HG02885 (cell line): Measurements from ENCODE around the gene AUNIP.

Experiments used
- ATAC-seq: cut with Tn5 transposase; IDR thresholded peaks from one replicate; pipeline ENCODE4 v1.9.1; 2021; ENCODE audit warnings: mild to moderate bottlenecking; ENCODE audit not compliant: unreplicated experiment, poor library complexity

AUNIP gene

DNA sequence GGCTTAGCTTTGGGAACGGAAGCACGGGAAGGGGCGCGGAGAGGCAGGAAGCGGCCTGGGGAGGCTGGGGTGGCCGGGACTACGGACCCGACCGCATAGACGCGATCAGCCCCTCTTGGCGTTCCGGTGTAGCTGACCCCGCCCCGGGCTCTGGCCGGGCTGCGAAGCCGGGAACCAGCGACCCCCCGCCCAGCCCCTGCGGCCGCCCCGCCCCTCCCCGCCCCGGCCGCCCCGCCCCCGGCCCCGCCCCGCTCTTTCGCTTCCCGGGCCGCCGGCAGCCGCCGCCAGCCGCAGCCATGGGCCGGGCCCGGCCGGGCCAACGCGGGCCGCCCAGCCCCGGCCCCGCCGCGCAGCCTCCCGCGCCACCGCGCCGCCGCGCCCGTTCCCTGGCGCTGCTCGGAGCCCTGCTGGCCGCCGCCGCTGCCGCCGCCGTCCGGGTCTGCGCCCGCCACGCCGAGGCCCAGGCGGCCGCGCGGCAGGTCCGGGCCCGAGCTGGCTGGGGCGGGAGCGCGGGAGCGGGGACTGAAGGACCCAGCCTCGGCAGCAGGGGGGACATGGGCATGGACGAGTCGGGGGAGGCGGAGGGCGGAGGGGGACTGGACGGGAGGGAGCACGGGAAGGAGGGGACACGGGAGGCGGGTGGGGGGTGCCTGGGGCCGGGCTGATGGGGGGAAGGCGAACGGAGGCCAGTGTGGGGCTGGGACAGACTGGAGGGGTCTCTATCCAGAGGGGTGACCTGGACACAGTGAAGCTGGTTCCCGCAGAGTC lies 59.1 kb downstream of the AUNIP start, which contains the start of gene SELENON:
TSS of gene SELENON (plus strand) at position 259 of the 768 bp plus-strand sequence. CDS start at position 297, 38 bp downstream.
- no peak for ATAC-seq

DNA sequence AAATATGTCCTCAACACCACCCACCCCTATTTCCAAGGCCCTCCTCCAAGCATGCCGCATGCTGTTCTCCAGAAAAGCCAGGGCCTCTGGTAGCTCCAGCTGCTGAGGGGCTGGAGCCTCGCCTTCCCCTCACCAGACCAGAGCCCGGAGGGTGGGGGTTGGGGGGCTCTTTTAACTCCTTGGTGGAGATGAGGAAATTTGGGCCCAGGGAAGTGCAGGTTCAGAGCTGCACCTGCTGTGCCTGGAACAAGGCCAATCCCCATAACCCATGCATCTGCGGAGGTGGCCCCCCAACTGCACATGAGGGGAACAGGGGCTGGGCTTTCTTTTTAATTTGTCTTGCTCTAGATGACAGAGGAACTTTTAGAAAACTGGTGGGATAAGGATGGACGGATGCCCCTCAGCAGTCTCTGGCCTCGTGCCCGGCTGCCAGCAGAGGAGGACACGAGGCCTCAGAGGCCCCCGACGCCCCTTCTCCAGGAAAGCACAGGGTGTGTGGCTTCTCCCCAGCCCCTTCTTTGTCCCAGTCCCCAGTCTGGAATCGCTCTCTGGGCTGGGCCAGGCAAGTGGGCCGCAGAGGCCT lies 59.8 kb downstream of the AUNIP start:
- ATAC-seq: no peak

DNA sequence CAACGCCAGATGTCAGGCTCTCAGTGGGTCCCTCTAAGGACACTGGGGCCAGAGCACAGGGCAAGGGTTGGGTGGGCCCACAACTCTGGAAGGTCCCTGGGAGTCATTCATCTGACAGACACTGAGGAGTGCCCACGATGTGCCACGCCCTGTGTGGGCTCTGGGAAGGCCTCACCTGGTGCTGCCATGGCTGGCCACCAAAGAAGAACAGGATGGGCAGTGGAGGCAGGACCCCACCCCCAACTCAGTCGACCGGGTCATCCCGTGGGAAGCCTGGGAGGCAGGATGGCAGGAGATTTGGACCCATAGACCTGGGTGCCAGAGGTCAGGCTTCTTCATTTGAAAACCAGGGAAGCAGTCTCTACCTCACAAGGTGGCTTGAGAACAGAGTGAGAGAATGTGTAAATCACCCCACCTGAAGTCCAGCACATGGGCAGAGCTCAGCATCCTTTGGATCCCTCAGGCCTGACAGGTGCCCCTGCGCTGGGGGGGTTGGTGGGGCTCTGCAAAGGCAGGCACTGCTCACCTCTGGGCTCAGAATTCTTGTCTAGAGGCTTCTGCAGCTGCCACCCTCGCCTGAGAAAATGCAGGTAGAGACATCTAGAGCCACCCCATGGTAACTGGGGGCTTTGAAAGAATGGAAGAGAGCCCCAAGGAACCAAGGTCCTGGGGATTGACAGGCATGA lies 60.4 kb downstream of the AUNIP start:
- no peak for ATAC-seq

DNA sequence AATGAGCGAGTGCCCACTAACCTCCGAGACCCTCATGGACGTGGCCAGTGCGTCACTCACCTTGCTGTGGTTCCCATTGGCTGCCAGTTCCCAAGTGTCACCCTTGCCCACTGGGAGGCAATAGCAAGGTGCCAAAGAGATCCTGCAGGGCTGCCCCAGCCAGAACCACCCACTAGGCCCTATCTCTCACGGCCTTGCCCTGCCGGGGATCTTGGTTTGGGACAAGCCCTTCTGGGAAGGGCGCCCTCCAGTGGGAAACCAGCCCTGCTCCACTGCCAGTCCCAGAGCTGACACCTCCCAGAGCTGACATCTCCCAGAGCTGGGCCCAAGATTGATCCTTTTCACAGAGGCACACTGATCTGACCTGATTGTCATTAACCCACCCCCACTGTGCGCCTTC lies 61.3 kb downstream of the AUNIP start:
- ATAC-seq: no peak

DNA sequence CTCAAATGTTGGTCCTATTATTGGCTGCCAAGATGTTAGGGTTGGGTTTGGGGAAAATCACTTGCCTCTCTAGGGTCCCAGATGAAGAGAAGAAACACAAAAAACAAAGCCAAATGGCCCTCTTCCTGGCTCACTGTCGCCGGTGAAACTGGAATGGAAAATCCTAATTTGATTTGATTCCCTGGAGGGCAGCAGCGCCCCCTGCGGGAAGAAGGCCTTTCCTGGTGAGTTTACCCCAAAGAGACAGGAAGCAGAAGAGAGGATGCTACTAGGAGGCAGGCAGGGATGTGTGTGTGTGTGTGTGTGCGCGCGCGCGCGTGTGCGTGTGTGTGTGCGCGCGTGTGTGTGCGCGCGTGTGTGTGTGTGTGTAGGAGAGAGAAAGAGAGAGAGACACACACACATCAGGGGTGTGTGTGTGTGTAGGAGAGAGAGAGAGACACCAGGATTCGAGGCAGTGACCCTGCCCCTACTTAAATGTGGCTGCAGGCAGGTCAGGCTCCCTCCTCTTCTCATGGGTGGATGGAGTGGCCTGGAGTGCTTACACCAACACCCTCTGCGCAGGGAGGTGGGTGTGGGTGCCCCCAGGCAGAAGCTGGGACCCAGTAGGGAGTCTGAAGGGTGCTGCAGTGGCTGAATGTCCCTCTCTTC lies 62.3 kb downstream of the AUNIP start:
- ATAC-seq: no peak

DNA sequence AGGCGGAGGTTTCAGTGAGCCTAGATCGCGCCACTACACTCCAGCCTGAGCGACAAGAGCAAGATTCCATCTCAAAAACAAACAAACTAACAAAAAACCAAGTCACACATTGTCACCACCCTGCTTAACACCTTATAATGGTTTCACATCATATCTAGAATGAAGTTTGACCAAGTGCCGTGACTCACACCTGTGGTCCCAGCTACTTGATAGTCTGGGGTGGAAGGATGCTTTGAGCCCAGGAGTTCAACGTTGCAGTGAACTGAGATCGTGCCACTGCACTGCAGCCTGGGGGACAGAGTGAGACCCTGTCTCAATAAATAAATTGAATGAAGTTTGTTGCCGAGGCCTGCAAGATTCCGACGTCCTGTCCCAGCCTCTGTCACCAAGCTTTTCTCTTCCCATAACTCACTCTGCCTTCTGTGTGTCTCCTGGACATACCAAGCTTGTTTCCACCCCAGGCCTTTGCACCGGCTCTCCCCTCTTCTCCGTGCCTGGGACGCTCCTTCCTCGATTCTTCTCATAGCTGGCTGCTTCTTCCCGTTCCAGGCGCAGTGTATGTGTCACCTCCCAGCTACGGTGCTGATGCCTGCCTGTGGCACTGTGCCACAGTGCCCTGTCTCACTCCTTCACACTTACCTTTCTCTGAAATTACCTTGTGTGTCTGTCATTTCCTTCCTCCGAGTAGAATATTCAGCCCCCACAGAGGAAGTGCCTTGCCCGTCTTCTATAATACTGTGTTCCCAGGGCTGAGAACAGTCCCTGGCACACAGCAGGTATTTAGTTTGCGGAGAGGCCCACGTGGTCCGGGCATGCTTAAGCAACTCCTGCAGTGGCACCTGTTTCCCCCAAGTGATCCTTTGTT lies 63.1 kb downstream of the AUNIP start:
- no peak for ATAC-seq

DNA sequence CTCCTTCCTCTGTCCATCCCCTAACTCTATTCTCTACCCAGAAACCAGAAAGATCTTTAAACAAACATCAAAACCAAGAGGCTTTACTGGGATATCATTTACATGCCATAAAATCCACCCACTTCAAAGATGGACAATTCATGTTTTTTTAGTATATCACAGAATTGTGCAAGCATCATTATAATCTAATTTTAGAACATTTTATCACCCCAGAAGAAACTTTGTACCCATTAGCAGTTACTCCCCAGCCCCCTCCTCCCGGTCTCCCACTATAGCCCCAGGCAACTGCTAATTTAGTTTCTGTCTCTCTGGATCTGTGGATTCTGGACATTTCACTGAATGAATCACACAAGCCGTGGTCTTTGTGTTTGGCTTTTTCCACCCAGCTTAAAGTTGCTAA lies 64.0 kb downstream of the AUNIP start:
- ATAC-seq: no peak

DNA sequence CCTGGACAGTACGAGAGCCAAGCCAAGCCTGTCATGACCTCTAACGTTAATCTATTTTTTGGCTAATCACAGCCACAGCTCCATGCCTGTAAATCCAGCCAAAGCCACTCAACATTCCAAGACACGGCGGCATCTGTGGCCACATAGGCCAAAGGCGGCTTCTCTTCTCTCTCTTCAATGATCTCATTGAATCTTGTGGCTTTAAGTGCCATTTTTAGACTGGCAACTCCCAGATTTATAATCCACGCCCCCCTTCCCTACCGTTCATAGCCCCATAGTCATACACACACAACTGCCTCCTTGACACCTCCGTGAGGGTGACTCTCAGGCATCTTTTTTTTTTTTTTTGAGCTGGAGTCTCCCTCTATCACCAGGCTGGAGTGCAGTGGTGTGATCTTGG lies 64.9 kb downstream of the AUNIP start:
- ATAC-seq: no peak

DNA sequence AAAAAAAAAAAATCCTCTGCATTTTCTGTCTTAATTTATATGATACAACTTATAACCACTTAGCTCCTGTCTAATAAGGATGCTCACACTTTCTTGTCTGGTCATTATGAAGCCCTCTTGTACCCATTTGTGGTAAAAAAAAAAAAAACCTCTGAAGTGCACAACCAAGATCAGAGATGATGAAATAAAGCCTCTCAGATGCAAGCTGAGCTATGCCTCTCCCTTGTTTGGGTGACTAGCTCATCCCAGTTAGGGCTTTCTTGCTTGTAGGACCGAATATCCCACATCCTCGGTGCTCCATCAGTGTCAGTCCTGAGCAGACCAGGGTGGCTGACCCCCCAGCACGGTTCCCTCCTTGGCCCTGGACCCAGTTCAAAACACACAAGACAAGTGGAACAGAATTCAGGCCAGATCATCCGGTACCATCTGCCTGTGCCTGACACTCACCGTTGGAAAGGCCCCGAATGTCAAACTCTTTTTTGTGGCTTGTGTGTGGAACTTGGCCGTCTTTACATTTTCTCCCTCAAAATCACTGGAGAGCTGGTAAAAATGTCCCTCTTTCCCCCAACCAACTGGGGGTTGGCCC lies 65.6 kb downstream of the AUNIP start:
- ATAC-seq: no peak

DNA sequence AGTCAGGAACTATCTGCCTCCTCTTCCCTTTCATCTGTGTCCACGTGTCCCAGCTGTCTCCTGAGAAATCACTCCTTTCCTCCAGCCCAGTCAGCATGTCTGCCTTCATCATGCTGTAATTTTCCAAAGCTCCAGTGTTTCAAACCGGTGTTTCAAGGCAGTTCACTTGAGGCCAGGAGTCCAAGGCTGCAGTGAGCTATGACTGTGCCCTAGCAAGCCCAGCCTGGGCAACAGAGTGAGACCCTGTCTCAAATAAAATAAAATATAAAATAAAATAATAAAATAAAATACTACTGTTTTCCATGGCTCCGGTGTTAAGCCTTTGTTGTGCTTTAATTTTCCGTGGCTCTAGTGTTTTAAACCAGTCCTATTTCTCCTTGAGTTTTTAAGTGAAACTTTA lies 67.1 kb downstream of the AUNIP start:
- ATAC-seq: no peak

DNA sequence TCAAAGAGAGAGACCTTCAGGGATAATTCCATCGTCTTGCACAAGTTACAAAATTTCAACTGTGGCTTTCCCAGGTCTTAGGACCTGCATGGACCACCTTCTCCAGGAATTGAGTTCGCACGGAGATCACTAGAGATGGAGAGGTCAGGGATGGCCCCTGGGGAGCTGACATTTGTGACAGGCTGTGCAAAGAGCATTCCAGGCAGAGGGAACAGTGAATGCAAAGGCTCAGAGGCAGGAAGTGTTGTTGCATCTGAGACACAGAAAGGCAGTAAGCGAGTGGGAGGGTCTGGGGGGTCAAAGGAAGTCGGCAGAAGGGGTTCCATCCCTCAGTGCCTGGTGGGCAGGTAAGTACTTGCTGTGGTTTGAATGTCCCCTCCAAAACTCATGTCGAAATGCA lies 68.8 kb downstream of the AUNIP start:
- no peak for ATAC-seq

DNA sequence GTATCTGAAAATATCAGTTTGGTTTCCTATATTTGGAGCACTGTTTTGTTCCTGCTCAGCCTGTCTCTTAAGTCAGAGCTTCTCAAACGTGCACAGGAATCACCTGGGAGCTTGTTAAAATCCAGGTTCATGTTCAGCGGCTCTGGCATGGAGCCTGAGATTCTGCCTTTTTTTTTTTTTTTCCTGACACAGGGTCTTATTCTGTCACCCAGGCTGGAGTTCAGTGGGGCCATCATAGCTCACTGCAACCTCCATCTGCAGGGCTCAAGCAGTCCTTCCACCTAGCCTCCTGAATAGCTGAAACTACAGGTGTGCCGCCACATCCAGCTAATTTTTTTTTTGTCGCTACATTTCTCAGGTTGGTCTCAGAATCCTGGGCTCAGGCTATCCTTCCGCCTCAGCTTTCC lies 71.5 kb downstream of the AUNIP start:
- ATAC-seq: no peak

DNA sequence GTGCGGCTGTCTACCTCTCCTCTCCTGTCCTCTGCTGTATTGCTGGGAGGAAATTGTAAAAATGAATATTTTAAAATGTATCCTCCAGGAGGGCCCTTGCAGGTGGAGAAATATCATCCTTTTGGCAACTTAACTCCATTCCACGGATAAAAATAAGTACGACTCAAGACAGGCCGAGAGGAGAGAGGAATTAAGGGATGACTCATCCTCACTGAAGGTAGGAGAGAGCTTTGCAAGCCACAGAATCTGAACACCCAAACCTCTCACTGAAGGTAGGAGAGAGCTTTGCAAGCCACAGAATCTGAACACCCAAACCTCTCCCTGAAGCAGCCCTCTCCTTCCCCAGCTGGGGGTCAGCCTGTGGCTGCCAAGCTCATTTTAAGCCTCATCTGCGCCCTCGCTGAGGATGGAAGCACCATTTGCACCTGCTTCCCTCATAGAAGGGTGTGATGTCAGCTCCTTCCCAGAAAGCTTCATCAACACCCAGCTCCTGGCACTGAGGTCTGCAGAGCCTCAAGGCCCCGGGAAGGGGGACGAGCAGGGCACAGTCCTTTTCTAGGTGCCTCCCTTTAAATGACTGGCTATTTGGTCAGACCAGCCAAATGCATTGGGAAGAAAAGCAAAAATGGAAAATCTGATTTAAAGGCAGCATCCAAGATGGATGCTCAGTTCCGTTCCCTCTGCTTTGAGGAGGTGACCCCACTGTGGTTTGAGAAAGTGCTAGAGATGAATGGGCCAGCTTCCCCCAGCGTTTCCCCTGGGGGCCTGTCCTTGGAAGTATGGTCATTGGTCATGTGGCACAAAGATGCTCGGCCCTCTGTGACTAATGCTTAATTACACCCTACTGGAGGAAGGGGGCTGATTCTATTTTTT lies 72.1 kb downstream of the AUNIP start:
- ATAC-seq: no peak

DNA sequence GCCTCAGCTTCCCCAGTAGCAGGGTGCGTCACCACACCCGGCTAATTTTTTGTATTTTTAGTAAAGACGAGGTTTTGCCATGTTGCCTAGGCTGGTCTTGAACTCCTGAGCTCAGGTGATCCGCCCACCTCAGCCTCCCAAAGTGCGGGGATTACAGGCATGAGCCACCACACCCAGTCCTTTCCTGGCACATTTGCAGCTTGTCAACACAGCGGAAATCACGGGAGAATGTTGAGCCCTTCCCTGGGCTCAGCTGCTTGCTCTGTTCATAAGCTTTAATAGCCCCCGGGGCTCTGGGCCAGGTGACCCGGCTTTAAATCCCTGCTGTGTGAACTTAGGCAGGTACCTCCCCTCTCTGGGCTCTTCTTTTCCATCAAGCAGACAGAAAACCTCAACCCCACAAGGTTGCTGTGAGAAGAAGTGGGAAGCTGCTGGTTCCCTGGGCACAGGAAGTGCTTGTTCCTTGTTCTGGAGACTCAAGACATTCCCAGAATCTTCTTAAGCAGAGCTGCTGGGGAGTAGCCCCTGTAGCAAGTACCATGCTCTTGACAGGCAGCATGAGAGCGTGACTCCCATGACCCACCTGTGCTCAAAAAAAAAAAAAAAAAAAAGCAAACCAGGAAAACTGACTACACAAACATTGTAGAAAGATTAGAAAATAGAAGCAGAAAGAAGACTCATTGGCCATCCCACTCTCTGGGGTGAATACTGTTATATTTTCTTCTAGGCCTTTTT lies 73.8 kb downstream of the AUNIP start:
- no peak for ATAC-seq

DNA sequence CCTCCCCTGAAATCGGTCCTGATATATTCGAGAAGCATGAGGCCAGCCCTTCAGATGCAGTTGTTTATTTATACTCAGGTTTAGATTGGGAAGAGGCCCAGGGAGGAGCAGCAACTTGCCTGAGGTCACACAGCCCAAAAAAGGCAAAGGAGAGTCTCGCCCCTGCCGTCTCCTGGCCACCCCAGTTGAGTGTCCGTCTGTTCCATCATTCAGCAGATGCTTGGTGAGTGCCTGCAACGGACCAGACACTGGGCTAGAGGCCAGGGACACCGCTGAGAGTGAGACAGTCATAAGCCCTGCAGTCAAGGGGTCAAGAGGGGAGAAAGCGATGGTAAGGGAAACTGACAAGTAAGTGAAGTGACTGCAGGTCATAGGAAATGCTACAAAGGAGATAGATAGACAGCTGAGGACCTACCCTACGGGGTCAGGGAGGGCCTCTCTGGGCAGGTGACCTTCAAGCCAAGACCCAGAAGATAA lies 74.6 kb downstream of the AUNIP start:
- no peak for ATAC-seq
